ENCODE data around the gene LANCL2.

- no peak for TF ChIP-seq EZH2 (IDR thresholded peaks at IDR 0.05)
- no peak for TF ChIP-seq POLR2AphosphoS5 (IDR thresholded peaks at IDR 0.05; ENCODE audit: low read depth, low read length)
- TF ChIP-seq CTCF (IDR thresholded peaks at IDR 0.05 in 2 of 3, conservative IDR thresholded peaks at IDR 0.05 in 1 of 3; ENCODE audit: borderline replicate concordance in 1 of 3, insufficient read depth in 1 of 3, low read depth in 2 of 3, low read length in 2 of 3) = no peak
- no peak for TF ChIP-seq POLR2A (IDR thresholded peaks at IDR 0.05; ENCODE audit: borderline replicate concordance, extremely low read depth, insufficient read depth, insufficient read length)
- TF ChIP-seq REST (IDR thresholded peaks at IDR 0.05; ENCODE audit: low read depth) = no peak
- no peak for TF ChIP-seq YY1 (IDR thresholded peaks at IDR 0.05; ENCODE audit: extremely low read depth, insufficient replicate concordance, low read depth, low read length)
- no peak for TF ChIP-seq EGR1 (IDR thresholded peaks at IDR 0.05; ENCODE audit: low read depth)
- TF ChIP-seq ZBTB33 (IDR thresholded peaks at IDR 0.05; ENCODE audit: extremely low read depth, insufficient replicate concordance, low read length) = no peak
- TF ChIP-seq SIN3A (IDR thresholded peaks at IDR 0.05; ENCODE audit: low read depth) = no peak
These were observed 76.8 kb downstream of the LANCL2 start for GRCh38 chr7:55441774-55442522.

Measured in HCT116 (cell line).